B cell (primary cell): Measurements from ENCODE around the gene SEMA6A. TPM values are rescaled to one million over a fixed set of nuclear protein-coding genes. Genes with fewer than 3 reads are reported as not detected.

Experiments
- ATAC-seq: fragments of 200-7000 bp; cut with Tn5 transposase; one replicate; pipeline ENCODE4 v1.10.0; 2021; ENCODE audit warnings: low read depth, mild to moderate bottlenecking, moderate number of reproducible peaks, moderate library complexity
- CTCF ChIA-PET: fragments of 350-600 bp; sonication (Branson Sonifier 250); formaldehyde crosslinking; loops from one replicate; lab custom pipeline; 2021; ENCODE audit warnings: antibody characterized with exemption, inconsistent platforms; lab: Charles Lee
- POLR2A ChIA-PET: fragments of 350-600 bp; sonication (Branson Sonifier 250); formaldehyde crosslinking; loops from one replicate; lab custom pipeline; 2021; ENCODE audit warnings: antibody characterized with exemption; lab: Charles Lee
- DNase-seq: peaks from one replicate; pipeline ENCODE4 v3.0.0; 2013
- H2AFZ ChIP-seq: 2 replicates; pipeline ENCODE4 v1.6.1; 2012; ENCODE audit warnings: mild to moderate bottlenecking, low read depth, low read length; ENCODE audit not compliant: insufficient read depth, poor library complexity, severe bottlenecking
- H3K27ac ChIP-seq, 2 donors: 1 replicate in 1 of 2; 2 replicates in 1 of 2; pipeline ENCODE4 v1.5.1; 2012 to 2013; ENCODE audit warnings: low read length in 2 of 2, mild to moderate bottlenecking in 2 of 2, moderate library complexity in 1 of 2
- H3K27me3 ChIP-seq, 4 experiments: fragments of 200-600 bp in 1 of 4; sonication (generic) in 1 of 4; replicated peaks in 1 of 4; 1 replicate in 2 of 4; 2 replicates in 2 of 4; pipeline versions ENCODE4 v1.6.1 to v1.7.0; 2013 to 2016; ENCODE audit warnings: low read length in 3 of 4, mild to moderate bottlenecking in 2 of 4, mixed read lengths in 1 of 4, moderate library complexity in 1 of 4; ENCODE audit not compliant: insufficient read depth in 4 of 4, control insufficient read depth in 3 of 4; ENCODE audit errors: control extremely low read depth in 1 of 4
- H3K36me3 ChIP-seq, 2 experiments: replicated peaks in 1 of 2; 1 replicate in 1 of 2; 2 replicates in 1 of 2; pipeline versions ENCODE4 v1.6.1 to v1.7.1; 2013; ENCODE audit warnings: low read length in 1 of 2; ENCODE audit not compliant: insufficient read depth in 2 of 2, control insufficient read depth in 1 of 2; ENCODE audit errors: control extremely low read depth in 1 of 2, extremely low read depth in 1 of 2
- H3K4me1 ChIP-seq, 2 donors: fragments of 200-600 bp in 1 of 2; sonication (generic) in 1 of 2; 1 replicate in 1 of 2; 2 replicates in 1 of 2; pipeline versions ENCODE4 v1.5.1 to v1.6.1; 2013 to 2017; ENCODE audit warnings: low read length in 2 of 2; ENCODE audit not compliant: control insufficient read depth in 2 of 2, insufficient read depth in 2 of 2
- H3K4me2 ChIP-seq: replicated peaks from 2 replicates; pipeline ENCODE3; 2012; ENCODE audit warnings: mild to moderate bottlenecking, low read depth, low read length; ENCODE audit not compliant: poor library complexity, severe bottlenecking
- H3K4me3 ChIP-seq, 5 experiments: fragments of 200-600 bp in 1 of 5; sonication (generic) in 1 of 5; 1 replicate in 3 of 5; 2 replicates in 2 of 5; pipeline versions ENCODE4 v1.5.1 to v1.7.0; 2011 to 2016; ENCODE audit warnings: low read length in 4 of 5, mild to moderate bottlenecking in 4 of 5, low read depth in 2 of 5, control low read depth in 1 of 5, moderate library complexity in 1 of 5; ENCODE audit not compliant: insufficient read depth in 1 of 5; ENCODE audit errors: control extremely low read depth in 1 of 5, extremely low read depth in 1 of 5
- H3K79me2 ChIP-seq: fragments of 200-600 bp; sonication (generic); one replicate; pipeline ENCODE4 v1.6.0; 2016; ENCODE audit warnings: low read length; ENCODE audit not compliant: control insufficient read depth, insufficient read depth
- H3K9ac ChIP-seq: fragments of 200-600 bp; sonication (generic); 2 replicates; pipeline ENCODE4 v1.6.1; 2017; ENCODE audit warnings: mild to moderate bottlenecking, low read length, moderate library complexity
- H3K9me3 ChIP-seq, 3 donors: one replicate each; pipeline versions ENCODE4 v1.6.1 to v1.7.1; 2013; ENCODE audit warnings: low read length in 2 of 3; ENCODE audit not compliant: control insufficient read depth in 2 of 3, insufficient read depth in 1 of 3; ENCODE audit errors: control extremely low read depth in 1 of 3
- H4K20me1 ChIP-seq: 2 replicates; pipeline ENCODE4 v1.6.0; 2012; ENCODE audit warnings: mild to moderate bottlenecking, low read length; ENCODE audit not compliant: insufficient read depth, control insufficient read depth, poor library complexity, severe bottlenecking
- H3K27ac Mint-ChIP-seq: one replicate; pipeline ENCODE4 v1.8.0; 2021; ENCODE audit warnings: mixed read lengths
- H3K27me3 Mint-ChIP-seq: one replicate; pipeline ENCODE4 v1.8.0; 2021; ENCODE audit warnings: mixed read lengths
- H3K4me1 Mint-ChIP-seq: one replicate; pipeline ENCODE4 v1.8.0; 2021; ENCODE audit warnings: mixed read lengths
- H3K4me3 Mint-ChIP-seq: one replicate; pipeline ENCODE4 v1.8.0; 2021; ENCODE audit warnings: mixed read lengths
- H3K9me3 Mint-ChIP-seq: one replicate; pipeline ENCODE4 v1.8.0; 2022; ENCODE audit warnings: mixed read lengths; ENCODE audit not compliant: insufficient read depth
- CTCF ChIP-seq: fragments of 200-600 bp; IDR thresholded peaks from one replicate; pipeline ENCODE4 v1.8.0; 2022; ENCODE audit warnings: antibody characterized with exemption, mild to moderate bottlenecking
- EZH2 ChIP-seq: IDR thresholded peaks from 2 replicates; pipeline ENCODE4 v1.6.1; 2012; ENCODE audit warnings: borderline replicate concordance, low read depth, mild to moderate bottlenecking, moderate library complexity, low read length; ENCODE audit not compliant: insufficient read depth, poor library complexity, severe bottlenecking
- WGBS: methylation state at CpG from one replicate; pipeline ENCODE4 v1.1.5; 2013; ENCODE audit warnings: missing lambda C conversion rate; ENCODE audit not compliant: insufficient coverage; 5-methylcytosine and 5-hydroxymethylcytosine counted together
- intact Hi-C: fragments of 100-400 bp; cut with micrococcal nuclease; formaldehyde crosslinking; loops from one replicate; pipeline ENCODE4 v1.10.0; 2022
- polyA plus RNA-seq: library from polyadenylated mRNA; depleted of rRNA; stranded (reverse); fragments of >200 nt; gene quantifications from 2 replicates; pipeline ENCODE4 v1.2.3, GENCODE V29; 2012
- total RNA-seq, 2 donors: library from RNA; stranded (reverse); fragments of 120-200 nt in 1 of 2; gene quantifications; 1 replicate in 1 of 2; 2 replicates in 1 of 2; pipeline versions ENCODE4 v1.2.3 to v1.2.4, GENCODE V29; 2013 to 2022

SEMA6A gene
- total and polyA plus RNA-seq, 2 donors (not counting 1 experiment from before 2014, with no cell fraction given), result 0.44 TPM; not detected in 1

GRCh38 chr5:116488356-116489041 is 86.1 kb downstream of the SEMA6A start:
- WGBS, result 100% methylated on average over 1 of the region's 6 CpGs
- DNase-seq (no peak), ATAC-seq (no peak)
- no peaks in the 10 kb centered on the region for H3K9me3 Mint-ChIP-seq
- peaks cover 15% of the 10 kb centered on the region for H3K4me1 Mint-ChIP-seq
- H3K27ac ChIP-seq, result no peak overlapping the region
- no peak overlapping the region for H3K27ac Mint-ChIP-seq
- peaks cover 5 to 7% of the 10 kb centered on the region in 2 donors for H3K4me1 ChIP-seq
- H3K4me3 Mint-ChIP-seq, result no peak overlapping the region
- no peak overlapping the region for H2AFZ ChIP-seq
- H3K9me3 ChIP-seq, result no peaks in the 10 kb centered on the region
- POLR2A ChIA-PET, result no interaction called here
- H3K79me2 ChIP-seq, result no peaks in the 10 kb centered on the region
- TF ChIP-seq CTCF (no peak), EZH2 (no peak)
- H3K27me3 ChIP-seq, result no peaks in the 10 kb centered on the region
- no peak overlapping the region for H3K4me3 ChIP-seq
- no peaks in the 10 kb centered on the region for H3K36me3 ChIP-seq
- intact Hi-C loops, result no loop called here
- CTCF ChIA-PET, result no interaction called here
- no peaks in the 10 kb centered on the region for H4K20me1 ChIP-seq
- H3K9ac ChIP-seq, result no peak overlapping the region
- H3K4me2 ChIP-seq, result no peak overlapping the region
- no peaks in the 10 kb centered on the region for H3K27me3 Mint-ChIP-seq

GRCh38 chr5:116487045-116487444 is 87.6 kb downstream of the SEMA6A start:
- CTCF ChIA-PET, result no interaction called here

More at GRCh38 chr5:116487045-116487444, 87.6 kb downstream of the SEMA6A start:
- intact Hi-C loops, result no loop called here
- WGBS, result 86% methylated on average over 1 of the region's 1 CpG
- no peak overlapping the region for H3K9ac ChIP-seq
- Mint-ChIP-seq H3K27ac (no peak overlapping the region), H3K4me1 (peaks cover 6% of the 10 kb centered on the region), H3K4me3 (no peak overlapping the region), H3K27me3 (no peaks in the 10 kb centered on the region), H3K9me3 (no peaks in the 10 kb centered on the region)
- H3K4me3 ChIP-seq, result no peak overlapping the region
- H3K4me1 ChIP-seq, result peaks cover 2 to 6% of the 10 kb centered on the region in 2 donors
- no peaks in the 10 kb centered on the region for H3K79me2 ChIP-seq
- H2AFZ ChIP-seq, result no peak overlapping the region
- POLR2A ChIA-PET, result no interaction called here
- no peaks in the 10 kb centered on the region for H4K20me1 ChIP-seq
- TF ChIP-seq EZH2 (no peak), CTCF (no peak)
- DNase-seq, result no peak
- H3K4me2 ChIP-seq, result no peak overlapping the region
- H3K27me3 ChIP-seq, result no peaks in the 10 kb centered on the region
- H3K9me3 ChIP-seq, result no peaks in the 10 kb centered on the region
- ATAC-seq, result no peak
- no peaks in the 10 kb centered on the region for H3K36me3 ChIP-seq
- no peak overlapping the region for H3K27ac ChIP-seq
